Hindlimb muscle (tissue), 1 donor: ENCODE data around the gene FAM3A. TPM values are rescaled to one million over a fixed set of nuclear protein-coding genes. Genes with fewer than 3 reads are reported as not detected.
A peak's percentile ranks its signal among the peaks of the same experiment; 100 is the strongest.

ENCODE experiments used
- DNase-seq: peaks from one replicate; pipeline ENCODE4 v3.0.0-alpha.2; 2013
- polyA plus RNA-seq: library from polyadenylated mRNA; unstranded; fragments of 120-200 nt; gene quantifications from one replicate; pipeline ENCODE4 v1.2.1, GENCODE V29; 2013; ENCODE audit not compliant: insufficient read length

FAM3A gene
- polyA plus RNA-seq, 1 donor, result 33.9 TPM

DNA sequence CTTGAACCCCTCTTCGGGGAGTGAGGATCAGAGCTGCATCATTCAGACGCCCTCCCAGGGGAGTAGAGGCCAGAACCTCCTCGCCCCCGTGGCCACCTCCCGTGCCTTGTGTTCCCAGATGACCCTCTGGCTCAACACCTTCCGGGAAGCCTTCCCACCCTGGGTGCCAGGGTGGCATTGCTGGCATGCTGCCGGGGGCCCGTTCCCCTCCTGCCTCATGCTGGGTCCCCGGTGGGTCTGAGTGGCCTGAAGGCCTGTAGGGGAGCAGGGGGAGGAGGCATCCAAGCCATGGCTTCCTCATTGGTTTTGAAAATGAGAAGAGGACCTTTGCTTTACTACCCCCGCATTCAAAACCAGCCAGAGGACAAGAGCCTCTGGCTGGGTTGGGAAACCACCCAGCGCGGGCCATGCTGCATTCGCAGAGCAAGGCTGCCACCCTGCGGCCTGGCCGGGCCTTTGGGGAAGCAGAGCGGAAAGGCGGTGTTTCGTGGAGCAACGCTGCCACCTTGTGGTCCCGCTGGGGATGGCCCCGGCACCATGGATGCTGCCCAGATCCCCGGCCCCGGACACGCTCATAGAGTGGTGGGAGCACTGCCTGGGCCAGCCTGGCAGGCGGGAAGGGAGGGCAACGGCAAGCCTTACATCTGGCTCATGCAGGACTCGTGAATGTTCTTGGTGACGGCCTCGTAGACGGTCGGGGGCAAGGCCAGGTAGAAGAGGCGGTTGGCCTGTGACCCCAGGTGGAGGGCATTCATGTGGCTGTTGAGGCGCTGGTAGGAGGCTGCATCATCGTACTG, 18.7 kb upstream of the FAM3A start:
- peak; percentile 87 for DNase-seq

DNA sequence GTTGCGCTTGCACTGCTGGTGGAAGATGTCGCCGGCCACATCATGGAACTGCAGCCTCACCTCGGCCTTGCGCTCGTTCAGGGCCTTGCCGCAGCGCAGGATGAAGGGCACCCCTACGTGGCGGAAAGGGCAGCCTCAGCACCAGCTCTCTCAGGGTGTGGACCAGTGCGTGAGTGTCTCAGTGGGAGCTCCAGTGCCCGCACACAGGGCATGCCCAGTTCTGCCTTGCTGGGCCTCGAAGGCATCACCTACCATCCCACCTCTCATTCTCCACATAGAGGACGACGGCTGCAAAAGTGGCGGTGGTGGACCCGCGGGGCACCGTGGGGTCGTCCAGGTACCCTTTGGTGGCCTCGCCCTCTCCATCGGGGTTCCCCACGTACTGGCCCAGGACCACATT, 16.7 kb upstream of the FAM3A start:
- no peak for DNase-seq

DNA sequence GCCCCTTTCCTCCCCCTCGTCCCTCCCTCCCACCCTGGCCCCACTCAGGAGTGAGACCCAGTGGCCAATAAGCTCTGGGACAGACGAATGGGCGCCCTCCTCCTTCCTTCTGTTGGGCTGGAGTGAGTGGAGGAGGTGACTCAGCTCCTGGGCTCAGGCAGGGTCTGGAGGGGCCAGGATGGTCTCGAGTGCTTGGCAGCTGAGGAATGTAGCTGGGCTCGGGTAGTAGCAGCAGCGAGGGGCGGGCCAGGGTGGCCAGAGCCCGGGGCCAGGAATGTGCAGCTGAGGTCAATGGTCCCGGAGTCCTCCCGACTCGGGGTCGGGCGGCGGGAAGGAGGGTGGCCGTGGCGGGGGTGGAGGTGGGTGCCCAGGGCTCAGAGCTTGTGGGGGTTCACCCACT, 15.6 kb upstream of the FAM3A start:
- DNase-seq, result no peak

DNA sequence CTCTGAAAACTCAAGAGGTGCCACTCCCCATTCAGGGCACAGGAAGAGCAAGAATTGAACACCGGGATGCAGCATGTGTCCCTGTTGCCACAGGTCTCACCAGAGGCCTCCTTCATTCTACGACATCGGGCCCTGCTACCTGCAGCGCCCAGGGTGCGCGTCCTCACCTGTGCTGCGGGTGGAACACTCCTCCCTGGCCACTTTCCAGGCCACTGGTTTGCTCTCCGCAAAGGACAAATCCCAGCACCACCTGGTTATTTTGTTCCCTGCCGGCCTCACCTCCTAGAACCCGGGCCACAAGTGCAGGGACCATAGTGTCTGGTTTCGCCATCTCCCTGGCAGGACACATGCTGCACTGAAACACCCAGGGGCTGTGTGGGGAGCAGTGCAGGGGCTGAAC, 14.3 kb upstream of the FAM3A start:
- DNase-seq, result no peak

DNA sequence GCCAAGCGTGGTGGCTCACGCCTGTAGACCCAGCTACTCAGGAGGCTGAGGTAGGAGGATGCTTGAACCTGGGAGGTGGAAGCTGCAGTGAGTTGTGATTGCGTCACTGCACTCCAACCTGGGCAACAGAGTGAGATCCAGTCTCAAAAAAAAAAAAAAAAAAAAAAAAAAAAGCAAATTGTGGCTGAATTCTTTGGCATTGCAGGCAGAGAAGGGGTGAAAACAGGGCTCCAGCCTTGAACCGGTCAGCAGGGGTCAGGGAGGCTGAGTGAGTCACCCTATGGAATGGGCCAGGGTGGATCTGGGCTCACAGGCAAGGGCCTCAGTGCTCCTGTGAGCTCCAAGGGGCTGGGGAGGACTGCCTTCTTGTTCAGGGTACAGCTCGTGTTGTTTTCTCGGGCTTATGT, 13.2 kb upstream of the FAM3A start:
- DNase-seq, result no peak

DNA sequence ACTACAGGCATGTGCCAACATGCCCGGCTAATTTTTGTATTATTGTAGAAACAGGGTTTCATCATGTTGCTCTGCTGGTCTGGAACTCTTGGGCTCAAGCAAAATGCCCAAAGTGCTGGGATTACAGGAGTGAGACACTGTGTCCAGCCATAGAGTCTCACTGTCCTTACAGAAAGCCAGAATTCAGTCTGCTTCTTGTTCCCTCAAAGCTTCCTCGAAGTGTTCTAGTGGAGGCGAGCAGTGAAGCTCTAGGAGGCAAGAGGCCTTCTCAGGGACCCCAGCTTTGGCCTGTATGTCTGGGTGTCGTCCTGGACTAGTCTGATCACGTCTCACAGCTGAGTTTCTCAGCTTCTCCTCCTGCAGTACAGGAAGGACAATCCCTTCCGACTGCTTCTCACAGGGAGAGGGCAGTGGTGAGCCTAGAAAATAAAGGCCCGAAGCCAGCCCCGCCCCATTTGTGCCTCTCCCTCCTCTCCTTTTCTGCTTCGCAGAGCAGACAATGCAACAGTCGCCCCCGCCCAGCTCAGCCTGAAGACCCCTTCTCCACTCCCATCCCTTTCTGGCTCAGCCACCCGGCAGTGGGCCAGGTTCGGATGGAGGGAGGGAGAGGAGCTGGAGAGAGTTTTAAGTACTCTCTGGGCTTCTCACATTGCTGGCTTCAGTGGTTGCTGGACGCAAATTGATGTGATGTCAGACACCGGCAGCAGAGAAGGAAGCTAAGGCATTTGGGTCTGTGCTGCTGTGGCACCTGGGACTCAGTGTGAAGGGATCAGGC, 11.1 kb upstream of the FAM3A start:
- DNase-seq, result peak; percentile 88

DNA sequence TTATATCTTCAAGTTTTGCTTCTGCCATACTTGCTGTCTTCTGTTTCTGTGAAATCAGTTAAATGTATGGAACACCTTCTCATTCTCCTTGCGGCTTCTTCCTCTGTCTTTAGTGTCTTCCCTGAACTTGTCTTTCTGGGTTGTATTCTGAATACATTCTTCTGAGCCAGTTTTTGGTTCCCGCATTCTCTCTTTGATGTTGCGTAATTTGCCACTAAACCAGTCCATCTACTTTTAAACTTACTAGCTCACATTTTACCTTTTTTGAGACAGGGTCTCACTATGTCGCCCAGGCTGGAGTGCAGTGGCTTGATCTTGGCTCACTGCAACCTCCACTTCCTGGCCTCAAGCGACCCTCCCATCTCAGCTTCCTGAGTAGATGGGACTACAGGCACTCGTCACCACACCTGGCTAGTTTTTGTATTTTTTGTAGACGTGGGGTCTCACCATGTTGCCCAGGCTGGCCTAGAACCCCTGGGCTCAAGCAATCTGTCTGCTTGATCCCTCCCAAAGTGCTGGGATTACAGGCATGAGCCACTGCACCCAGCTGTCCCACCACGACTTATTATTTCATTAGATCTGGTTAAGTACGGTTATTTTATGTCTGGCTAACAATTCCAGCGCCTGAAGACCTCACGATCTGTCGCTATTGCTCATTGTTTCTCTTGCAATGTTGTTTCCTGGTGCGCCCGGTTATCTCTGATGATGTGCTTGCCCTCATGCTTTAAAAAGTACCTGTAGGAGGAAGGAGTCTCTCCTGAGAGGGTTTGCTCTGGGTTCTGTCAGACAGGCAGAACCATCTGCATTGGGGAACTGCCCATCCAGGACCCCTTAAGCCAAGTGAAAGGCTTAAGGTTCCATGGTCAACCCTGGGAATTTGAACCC, 9.8 kb upstream of the FAM3A start:
- DNase-seq, result no peak

DNA sequence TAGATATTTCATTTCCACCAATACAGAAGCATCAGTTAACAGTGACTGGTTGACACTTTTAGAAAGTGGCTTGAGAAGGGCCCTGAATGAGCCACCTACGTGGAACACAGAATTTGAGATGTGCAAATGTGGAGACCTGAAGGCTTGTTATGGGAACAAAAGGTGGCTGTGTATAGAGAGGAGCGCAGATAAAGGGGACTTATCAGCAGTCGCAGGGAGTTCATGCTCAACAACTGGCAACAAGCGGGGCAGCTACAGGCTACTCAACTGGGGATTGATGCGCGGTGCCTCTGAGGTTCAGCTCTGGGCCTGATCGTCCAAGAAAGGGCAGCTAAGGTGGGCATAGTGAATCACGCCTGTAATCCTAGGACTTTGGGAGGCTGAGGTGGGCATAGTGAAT, 3.4 kb upstream of the FAM3A start:
- no peak for DNase-seq

DNA sequence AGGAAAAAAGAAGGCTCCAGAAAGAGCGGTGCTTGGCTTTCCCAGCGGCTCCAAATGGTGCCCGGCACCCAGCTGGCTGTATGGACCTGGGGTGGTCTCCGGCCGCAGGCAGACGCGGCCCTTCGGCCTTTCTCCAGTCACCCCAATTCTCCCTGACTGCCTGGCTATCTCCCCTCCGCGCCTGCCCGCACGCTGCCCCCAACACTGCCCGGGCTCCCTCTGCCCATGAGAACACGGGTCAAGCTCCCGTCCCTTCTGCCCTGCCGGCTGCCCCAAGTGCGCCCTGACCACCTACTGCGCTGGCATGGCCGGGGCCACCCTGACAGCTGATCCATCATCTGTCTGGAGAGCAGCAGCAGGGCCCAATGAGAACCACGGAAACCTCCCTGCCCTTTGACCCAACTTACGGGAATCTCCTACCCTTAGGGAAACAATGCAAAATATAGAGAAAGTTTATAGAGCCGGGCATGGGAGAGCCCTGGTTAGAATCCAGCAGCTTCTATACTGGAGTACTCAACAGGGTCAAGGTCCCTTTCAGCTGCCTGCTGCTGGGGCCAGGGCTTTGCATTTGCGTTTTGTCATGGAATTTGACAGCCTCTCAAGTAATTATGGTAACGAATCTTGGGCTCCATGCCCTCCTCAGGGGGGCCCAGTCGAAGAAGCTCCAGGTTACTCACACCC, 1.2 kb upstream of the FAM3A start:
- no peak for DNase-seq

DNA sequence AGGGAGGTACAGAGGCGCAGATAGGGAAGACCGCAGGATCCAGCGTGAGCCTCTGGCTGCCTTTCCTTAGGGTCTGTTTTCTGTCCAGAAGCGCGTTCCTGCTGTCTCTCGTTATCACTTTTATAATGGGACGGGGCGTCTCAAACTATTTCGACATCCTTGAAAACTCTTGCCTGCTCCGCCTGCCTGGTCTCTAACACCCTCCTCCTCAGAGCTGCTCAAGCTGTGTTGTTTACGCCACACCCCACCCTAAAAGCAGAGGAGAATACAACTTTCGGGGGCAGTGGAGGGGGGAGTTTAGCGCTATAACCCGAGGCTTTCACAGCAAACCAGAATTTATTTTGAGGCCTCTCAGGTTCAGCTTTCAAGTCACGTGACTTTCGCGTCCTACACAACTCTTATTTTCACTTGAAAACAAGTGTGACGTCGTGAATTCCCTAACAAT, 646 bp upstream of the FAM3A start:
- DNase-seq, result peak; percentile 59

DNA sequence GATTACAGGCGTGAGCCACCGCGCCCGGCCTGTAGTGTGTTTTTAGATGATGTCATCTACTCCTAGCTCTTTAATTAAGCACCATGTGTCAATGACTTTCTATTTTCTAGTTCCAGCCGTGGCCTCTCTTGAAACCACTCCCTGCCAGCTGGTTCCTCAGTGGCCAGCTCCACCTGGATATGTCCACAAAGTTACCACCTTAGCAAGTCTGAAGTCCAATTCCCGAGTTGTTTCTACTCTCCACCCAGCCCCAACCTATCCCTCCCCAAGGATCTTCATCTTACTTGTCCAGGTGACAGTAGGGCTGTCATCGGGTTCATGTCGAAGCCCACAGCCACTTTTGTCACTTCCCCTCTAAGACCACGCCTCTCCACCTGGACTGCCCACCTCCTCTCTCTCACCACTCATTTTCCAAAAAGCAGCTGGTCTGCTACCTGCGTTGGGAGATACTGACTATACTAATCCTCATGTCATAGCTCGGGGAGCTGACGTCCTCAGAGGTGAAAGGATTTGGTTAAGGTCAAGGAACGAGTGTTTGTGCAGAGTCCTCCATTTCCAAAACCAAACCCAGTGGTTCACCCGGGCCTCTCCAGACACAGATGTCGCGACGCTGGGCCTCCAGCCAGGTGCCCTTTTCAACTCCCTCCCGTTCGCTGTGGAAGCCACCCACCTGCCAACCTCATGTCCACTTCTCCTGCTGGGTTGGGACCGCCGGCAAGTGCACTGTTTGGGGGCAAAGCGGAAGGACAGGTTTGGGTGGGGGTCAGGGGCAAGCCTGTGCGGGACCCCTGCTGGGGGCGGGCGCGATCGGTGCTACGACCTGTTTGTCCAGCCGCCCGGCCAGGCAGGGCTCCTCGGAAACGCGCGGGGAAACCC, 704 bp downstream of the FAM3A start:
- DNase-seq, result peak; percentile 24

DNA sequence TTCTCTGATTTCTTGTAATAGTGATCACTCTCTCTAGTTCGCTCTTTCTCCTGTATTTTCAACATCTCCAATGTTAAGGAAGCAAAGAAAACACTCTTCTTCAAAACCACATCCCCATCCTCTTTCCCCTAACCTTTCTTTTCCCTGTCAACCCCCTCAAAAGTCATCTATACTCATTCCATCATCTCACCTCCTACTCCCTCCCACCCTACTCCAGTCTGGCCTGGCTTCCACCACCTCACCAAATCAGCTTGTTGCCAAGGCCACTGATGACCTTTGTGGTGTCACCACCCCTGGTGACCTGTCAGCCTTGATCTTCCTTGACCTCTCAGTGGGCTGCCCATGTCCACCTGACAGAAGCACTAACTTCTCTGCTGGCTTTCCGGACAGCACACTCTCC, 2.3 kb downstream of the FAM3A start:
- DNase-seq, result no peak

DNA sequence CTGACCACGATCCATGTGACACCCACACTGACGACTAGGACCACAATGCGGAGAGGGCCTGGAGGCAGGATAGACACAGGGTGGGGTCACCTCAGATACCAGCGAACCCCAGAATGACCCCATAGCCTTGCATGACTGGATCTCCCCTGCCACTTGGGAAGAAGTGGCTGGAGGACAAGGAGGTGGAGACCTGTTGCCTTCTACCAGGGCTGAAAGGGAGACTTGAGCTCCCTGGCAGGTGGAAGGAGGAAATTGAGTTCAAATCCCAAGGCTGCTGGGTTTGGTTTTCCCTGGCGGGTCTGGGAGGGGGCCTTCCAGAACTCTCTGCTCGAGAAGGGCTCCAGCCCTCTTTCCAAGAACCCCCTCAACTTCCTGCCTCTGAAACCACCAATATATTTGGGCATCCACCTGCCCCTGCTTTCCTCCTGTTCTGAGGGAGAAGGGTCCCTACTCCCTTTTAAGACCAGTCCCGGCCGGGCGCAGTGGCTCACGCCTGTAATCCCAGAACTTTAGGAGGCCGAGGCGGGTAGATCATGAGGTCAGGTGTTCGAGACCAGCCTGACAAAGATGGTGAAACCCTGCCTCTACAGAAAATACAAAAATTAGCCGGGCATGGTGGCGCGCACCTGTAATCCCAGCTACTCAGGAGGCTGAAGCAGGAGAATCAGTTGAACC, 3.0 kb downstream of the FAM3A start:
- DNase-seq, result no peak

DNA sequence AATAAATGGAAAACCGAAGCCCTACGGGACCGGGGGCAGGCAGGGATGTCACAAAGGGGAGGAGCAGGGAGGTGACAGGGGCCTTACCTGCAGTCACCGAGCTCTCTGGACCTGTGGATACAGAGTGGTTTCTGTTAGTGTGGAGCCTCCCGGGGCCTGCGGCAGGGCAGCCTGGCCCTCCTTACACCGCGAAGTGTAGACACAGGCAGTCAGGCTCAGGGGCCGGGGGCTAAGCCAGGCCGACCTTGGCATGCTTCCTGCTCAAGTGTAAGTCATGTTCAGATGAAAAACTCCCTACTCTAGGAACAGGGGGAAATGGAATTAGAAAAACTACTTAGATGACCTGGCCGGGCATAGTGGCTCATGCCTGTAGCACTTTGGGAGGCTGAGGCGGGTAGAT, 4.3 kb downstream of the FAM3A start:
- DNase-seq, result no peak

DNA sequence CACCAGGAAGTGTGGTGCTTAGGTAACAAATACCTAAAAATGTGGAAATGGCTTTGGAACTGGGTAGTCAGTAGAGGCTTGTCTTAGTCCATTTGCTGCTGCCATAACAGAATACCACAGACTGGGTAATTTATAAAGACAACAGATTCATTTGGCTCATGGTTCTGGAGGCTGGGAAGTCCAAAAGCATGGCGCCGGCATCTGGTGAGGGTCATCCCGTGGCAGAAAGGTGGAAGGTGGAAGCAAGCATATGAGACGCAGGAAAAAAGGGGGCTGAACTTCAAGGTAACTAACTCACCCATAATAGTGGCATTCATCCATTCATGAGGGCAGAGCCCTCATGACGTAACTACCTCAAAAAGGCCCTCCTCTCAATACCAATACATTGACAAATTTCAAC, 6.6 kb downstream of the FAM3A start:
- no peak for DNase-seq

DNA sequence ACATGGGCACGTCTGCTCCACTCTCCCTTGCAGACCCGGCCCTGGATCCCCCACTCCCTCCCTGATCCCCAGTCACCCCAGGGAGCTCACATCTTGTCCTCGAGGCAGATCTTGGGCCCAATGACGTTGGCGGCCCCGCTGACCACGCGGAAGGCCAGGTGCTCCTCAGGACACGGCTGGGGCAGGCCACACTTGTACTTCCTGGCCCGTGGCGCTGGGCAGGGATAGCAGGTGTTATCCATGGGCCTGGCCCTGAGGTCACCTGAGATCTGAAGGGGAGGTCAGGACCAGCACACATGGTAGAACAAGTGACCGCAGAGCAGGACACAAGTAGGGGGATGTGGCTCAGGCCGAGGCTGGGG, 7.7 kb downstream of the FAM3A start:
- DNase-seq, result no peak

DNA sequence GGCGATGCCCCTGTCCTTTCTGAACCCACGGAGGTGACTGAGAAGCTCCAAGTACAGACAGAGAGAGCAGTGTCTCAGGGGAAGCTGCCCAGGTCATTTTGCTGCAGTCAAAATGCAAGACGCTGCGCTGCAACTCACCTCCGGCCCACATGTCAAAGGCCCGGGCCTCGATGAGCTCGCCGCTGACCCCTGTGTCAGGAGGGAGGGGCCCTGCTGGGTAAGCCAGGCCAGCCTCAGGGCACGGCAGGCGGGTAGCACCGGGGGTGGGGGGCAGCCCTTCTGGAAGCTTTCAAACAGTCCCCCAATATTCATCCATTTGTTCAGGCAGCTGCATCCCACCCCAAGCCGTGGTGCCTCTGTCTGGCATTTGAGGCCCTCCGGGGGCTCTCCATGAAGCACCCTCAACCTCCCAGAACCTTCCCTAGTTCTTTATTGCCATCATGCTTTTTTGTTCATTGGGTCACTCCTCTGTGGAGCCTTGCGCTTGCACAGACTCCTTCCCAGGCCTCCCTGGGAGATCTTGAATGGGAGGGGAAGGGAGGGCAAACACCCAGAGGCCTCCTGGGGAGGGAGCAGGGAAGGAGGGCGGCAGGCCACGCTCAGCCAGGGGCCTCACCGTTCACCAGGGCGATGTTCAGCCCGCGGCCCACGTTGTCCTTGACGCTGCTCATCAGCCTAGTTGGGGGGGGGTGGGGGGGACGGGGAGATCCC, 8.2 kb downstream of the FAM3A start:
- DNase-seq, result no peak

DNA sequence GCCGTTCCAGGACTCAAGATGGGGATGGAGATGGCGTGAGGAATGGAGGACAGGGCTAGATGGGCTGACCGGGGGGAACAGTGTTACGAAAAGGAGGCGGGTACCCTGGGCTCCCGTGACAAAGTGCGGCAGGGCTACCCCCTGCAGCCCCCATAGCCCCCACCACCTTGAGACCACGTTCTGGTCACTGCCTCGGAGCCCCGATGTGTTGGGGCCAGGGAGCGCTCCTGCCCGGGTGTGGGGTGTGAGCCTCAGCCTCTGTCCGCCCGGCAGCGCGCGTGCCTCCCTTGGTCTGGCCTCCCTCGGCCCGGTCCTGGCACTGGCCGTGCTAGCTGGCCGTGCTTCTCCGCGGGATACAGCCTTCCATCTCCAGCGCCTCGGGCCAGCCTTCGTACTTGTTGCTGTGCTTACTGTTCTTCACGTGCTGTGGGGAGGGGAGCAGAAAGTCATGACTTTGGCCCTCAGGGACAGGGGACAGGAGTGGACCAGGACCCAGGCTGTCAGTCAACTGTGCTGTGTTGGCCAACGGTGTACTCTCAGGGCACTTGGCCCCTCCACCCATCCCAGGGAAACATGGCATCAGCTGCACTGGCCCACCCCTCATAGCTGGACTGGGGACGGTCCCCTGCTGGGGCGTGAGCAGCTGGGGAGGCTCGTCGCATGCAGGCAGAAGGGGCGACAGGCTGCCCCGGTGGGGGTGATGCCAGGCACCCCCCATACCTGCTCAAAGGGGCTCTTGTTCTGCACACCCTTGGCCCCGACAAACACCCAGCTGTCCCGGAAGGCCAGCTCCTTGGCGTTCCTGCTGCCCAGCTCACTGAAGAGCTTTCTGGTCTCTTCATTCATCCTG, 9.3 kb downstream of the FAM3A start:
- DNase-seq, result no peak

DNA sequence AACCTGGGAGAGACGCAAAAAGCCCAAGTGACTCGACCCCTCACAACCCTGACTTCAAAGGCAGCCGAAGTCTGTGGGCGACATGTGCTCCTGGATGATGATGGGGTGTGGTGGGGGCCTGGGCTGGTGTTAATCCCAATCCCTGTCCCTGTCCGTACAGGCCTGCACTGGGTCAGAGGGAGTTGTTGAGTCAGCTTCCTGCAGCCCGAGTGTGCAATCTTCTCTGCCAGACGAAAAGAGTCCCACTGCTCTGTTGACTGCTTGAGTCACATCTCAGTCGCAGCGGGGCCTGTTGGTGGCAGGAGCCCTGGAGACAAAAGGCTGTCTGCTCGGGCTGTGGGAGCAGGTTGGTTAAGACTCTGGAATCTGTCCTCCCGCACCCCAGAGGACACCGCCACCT, 10.3 kb downstream of the FAM3A start:
- no peak for DNase-seq
